Fibroblast of skin of back (primary cell): ENCODE data around the gene AXL.

Experiments used
- DNase-seq: peaks from one replicate; pipeline ENCODE4 v3.0.0-alpha.2; 2013

AXL gene

GRCh38 chr19:41206926-41207750 lies 11.9 kb upstream of the AXL start:
- peak; percentile 36 for DNase-seq

- no peak for DNase-seq
Observed at GRCh38 chr19:41214161-41214560, 4.9 kb upstream of the AXL start.

- DNase-seq: no peak
Observed at GRCh38 chr19:41217741-41218140, 1.3 kb upstream of the AXL start.

GRCh38 chr19:41218249-41218614 lies 791 bp upstream of the AXL start:
- DNase-seq: no peak

- peak; percentile 91 for DNase-seq
Observed at GRCh38 chr19:41219924-41220567, 1.0 kb downstream of the AXL start.

- no peak for DNase-seq
Observed at GRCh38 chr19:41220811-41221210, 1.8 kb downstream of the AXL start.

- no peak for DNase-seq
Observed at GRCh38 chr19:41221514-41222205, 2.6 kb downstream of the AXL start.

- no peak for DNase-seq
Observed at GRCh38 chr19:41222240-41222639, 3.2 kb downstream of the AXL start.

- DNase-seq: peak; percentile 97
Observed at GRCh38 chr19:41223431-41224234, 4.6 kb downstream of the AXL start.

GRCh38 chr19:41224632-41225031 lies 5.6 kb downstream of the AXL start:
- DNase-seq: no peak

GRCh38 chr19:41225238-41226052 lies 6.4 kb downstream of the AXL start:
- DNase-seq: peak; percentile 100

- DNase-seq: peak; percentile 92
Observed at GRCh38 chr19:41226053-41226873, 7.2 kb downstream of the AXL start.

- no peak for DNase-seq
Observed at GRCh38 chr19:41226874-41227390, 7.9 kb downstream of the AXL start.

GRCh38 chr19:41228486-41228885 lies 9.5 kb downstream of the AXL start:
- DNase-seq: no peak

- DNase-seq: peak; percentile 78
Observed at GRCh38 chr19:41229338-41229737, 10.3 kb downstream of the AXL start.

GRCh38 chr19:41230067-41230857 lies 11.2 kb downstream of the AXL start:
- no peak for DNase-seq

GRCh38 chr19:41232686-41233085 lies 13.7 kb downstream of the AXL start:
- DNase-seq: no peak

- no peak for DNase-seq
Observed at GRCh38 chr19:41233748-41234240, 14.8 kb downstream of the AXL start.

- no peak for DNase-seq
Observed at GRCh38 chr19:41234512-41235168, 15.6 kb downstream of the AXL start.
